Iris pigment epithelial cell (primary cell): ENCODE results near the gene OSBPL3.

Source experiments
- DNase-seq: peaks from one replicate; pipeline ENCODE4 v3.0.0-alpha.2; 2011; ENCODE audit warnings: low read depth

The OSBPL3 gene

DNA sequence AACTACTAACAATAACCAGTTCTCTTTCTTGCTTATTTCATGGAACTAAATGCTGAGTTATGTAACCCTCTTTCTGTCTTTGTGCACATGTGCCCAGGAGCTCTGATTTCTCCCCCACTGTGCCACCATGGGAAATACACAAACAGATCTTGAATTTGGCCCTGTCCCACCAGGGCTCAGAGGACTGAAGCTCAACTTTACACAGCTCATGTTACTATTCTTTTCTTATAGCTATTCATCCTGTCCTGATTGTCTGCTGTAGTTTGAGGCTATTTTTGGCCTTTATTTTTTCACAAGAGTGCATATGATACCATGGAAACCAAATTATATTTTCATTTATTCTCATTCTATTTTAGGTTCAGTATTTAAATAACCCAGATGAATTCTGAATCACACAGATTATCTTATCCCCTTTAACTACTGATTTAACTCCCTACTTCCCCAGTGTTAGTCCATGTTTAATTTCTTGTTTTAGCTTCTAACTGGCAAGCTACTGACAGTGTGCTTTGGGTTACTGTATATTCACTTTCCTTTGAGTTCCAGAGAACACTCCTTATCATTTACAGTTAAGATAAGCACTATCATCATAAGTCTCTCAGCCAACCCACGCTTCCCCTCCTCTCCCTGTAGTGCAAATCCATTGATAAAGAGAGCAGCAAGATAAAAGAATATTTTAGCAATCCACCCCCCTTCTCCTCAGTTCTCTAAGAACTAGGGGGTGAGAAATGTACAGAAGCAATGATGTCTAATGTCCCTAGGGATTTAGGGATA, 150.9 kb downstream of the OSBPL3 start:
- DNase-seq, result peak; percentile 27

DNA sequence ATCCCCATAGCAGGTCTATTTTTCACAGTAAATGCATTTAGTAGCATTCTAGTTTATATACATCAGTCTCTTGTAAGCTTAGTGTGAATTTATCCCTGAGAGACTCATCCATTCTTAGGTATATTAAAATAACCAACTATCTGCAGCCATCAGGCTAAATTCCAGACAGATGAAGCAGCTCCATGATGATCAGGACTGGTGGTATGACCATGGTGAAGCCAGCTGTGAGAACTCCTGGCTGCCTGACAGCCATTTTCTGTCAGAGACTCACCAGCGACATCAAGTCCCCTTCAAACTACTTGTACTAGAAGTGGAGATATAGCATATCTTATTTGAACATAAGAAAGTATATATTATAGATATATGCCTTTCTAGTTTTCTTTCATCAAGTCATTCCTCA, 152.4 kb downstream of the OSBPL3 start:
- DNase-seq, result peak; percentile 71

DNA sequence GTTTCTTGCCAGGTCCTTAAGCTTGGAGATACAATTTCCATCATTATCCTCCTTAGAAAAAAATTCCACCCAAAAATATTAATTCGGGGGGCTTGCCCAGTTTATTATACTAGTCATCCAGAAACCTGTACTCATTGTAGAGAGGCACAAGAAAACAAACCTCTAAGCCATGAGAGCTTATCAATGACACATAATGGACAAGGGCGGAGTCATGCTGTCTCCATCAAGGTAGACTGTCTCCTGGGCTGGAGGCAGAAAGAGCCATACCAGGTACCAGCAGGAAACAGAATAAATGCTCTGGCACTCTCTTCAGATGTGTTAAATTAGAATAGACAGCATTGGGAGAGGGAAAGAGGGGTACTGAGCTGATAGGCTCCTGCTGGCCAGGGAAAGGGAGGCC, 153.0 kb downstream of the OSBPL3 start:
- no peak for DNase-seq

DNA sequence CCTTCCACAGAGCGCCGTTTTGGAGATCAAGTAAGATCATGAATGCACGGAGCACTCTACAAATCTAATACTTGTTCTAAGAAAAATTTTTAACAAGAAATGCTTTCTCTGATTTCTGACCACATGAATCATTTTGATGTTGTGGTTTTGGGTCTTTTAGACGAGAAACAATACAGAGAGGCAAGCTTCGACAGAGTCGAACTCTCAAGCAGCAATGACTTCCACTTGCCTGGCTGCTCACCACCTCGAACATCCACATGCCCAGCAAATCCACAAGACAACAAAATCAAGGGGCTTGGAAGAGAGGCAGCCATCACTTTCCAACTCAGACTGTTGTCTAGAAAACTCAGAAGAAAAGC, 153.3 kb downstream of the OSBPL3 start:
- peak; percentile 65 for DNase-seq

DNA sequence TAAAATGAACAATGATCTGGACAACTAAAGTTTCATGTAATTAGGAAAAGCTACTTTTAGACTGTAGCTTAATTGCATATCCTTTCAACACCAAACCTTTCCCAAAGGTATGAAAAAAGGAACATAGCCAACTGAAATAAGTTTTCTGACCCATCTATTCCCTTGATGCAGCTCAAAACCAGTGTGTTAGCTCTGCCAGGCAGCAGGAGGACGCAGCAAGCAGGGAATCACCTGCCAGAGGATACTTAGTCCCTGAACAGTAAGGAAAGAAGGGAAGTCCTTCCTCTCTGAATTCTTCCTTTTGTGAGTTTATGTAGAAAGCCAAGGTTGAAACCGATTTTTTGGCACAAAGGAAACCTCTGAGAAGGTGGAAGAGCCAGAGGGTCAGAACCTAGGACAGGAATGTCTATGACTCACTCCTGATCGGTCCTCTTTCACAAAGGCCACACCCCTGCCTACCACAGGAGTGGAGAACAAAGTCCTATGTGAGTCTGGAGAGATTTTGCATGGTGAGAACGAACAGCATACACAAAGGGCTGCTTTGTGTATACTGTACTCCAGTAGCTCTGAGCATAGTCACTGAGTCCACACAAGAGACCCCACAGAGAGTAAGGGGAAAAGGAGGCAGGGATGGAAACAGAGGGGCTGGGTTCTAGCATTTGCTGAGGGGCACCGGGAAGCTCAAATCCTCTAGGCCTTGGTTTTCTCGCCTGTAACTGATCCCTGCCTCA, 153.9 kb downstream of the OSBPL3 start:
- DNase-seq, result peak; percentile 83

DNA sequence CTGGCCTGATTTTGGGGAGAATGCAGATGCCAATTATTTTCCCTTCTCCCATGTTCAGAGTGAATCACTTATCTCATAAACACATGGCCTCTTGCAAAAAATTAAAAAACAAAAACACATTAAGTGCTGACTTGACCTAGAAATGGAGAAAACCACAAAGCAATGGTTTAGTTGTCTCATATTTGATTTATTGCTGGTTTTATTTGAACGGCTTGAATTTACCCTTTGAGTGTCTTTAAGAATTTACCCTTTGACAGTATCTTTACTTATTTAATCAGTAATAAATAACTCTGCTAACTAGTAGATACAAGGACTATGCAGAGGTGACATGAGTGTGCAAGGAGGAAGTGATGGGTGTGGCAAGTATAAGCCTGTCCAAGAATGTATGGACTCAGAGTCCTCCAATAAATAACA, 154.6 kb downstream of the OSBPL3 start:
- peak; percentile 23 for DNase-seq

DNA sequence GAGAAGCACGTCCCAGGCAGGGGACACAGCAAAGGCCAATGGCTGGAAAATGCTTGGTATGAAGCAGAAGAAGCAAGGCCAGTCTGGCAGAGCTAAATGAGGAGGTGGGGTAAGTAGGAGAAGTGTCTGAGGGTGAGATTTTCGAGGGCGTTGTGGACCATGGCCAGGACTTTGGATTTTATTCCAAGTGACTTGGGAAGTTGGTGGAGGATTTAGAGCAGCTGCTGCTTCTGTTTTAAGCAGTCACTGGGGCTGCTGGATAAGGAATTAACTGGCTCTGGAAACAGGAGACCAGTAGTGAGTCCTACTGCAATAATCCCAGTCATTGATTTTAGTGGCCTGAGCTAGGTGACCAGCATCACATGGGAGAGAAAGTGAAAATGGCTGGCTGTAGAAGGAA, 155.1 kb downstream of the OSBPL3 start:
- no peak for DNase-seq

DNA sequence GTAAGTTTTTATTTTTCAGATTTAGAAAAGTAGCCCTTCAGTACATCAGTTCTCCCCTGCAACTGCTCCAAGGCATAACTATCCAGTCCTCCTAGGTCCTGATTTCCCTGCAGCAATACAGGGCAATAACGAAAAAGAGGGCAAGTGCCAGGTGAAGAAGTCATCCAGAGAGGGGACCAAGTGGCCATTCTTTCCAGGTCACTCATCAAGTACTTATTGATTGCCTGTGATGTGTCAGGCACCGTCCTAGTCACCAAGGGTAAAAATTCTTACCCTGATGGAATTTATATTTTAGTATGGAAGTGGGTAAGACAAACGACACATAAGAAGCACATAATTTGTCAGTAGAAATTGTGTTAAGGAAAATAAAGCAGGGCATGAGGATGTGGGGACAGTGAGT, 155.6 kb downstream of the OSBPL3 start:
- no peak for DNase-seq

DNA sequence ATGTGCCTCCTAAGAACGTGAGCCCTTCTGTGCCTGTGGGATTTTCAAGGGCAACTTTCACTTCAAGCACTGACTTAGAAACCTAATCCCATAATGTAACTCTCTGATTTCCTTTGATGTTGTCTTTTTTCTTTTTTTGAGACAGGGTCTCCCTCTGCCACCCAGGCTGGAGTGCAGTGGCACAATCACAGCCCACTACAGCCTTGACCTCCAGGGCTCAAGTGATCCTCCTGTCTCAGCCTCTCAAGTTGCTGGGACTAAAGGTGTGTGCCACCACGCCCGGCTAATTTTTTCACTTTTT, 158.3 kb downstream of the OSBPL3 start:
- no peak for DNase-seq

DNA sequence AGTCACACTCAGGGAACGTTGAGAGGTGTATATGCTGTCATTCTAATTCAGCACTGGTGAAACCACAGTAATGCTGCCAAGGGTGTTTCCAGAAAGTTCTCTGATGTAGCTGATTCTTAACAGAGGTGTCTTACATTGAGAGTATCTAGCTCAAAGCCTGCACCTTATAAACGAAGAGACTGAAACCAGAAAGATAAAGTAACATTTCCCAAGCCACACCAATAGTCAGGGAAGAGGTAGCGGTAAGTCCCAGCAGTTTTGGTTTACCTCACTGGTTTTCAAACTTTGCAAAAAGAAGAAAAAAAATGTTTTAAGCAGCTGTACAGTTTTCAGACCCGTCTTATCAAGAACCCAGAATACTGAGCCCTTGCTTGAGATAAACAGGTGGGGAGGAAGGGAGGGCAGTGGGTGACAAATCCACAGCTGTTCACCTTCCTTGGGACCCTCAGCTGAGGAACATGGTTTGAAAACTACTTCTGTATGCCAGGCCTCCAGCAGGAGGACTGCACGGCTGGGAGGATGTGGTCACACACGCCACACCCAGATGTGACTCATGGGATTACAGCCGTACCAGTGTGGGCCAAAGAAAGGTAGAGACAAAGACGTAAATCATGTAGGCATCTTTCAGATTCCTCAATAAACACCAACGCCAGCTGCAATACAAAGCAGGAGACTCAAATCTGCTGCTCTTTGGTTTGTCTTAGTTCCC, 158.8 kb downstream of the OSBPL3 start:
- DNase-seq, result peak; percentile 97

DNA sequence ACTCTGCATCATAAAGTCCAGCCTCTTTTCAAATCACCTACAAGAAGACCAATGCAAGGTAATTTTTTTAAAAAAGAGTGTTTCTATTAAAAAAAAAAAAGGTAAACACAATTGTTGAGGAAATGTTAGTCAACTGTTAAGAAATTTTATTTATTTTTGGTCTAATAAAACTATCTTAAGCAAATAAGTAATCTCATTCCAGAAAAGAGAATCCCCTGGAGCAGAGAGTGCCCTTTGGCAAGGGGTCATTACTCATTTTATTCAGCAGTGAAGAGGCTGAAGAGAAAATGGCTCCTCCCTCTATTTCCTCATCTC, 159.3 kb downstream of the OSBPL3 start:
- DNase-seq, result no peak

DNA sequence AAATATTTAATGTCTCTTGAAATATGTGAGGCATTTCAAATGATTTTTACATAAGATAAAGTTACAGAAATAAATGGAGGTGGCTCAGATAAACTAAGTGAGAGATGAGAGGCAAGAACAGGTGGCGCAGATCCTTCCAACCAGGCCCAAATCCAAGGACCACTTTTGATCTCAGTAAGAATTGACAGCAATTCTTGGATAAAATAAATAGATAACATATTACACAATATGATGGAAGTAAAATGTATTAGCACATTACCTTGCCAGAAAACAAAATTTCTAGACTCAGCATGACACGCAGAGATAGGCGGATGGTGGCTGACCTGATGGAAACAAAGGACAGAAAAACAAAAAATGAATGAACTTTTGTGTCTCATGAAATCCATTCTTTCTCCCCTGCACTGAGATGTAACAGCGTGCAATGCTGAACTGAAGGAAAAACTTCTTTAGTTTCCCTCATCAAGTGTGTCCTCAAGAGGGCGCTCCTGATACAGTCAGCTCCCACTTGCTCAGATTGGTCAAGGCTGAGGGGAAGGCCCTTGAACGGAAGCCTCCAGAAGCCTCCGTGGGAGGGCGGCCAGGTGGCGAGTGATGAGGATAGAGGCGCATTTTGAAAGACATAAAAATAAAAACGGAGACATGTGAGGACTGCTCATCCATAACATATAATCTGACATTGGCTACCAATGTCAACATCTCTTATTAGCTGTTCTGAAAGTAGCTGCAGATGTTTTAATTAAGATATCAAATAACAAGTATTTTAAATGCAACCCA, 159.9 kb downstream of the OSBPL3 start:
- DNase-seq, result peak; percentile 90

DNA sequence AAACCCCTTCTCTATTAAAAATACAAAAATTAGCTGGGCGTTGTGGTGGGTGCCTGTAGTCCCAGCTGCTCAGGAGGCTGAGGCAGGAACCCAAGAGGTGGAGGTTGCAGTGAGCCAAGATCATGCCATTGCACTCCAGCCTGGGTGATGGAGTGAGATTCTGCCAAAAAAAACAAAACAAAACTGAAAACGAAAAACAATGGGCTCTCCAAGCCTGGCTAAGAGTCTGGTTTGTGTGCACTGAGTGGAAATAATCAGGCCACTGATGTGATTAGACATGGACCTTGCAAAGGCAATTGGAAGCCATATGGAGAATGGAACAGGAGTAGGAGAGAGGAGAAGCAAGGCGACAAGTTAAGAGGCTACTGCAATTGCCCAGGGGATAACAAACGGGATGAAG, 162.6 kb downstream of the OSBPL3 start:
- no peak for DNase-seq

DNA sequence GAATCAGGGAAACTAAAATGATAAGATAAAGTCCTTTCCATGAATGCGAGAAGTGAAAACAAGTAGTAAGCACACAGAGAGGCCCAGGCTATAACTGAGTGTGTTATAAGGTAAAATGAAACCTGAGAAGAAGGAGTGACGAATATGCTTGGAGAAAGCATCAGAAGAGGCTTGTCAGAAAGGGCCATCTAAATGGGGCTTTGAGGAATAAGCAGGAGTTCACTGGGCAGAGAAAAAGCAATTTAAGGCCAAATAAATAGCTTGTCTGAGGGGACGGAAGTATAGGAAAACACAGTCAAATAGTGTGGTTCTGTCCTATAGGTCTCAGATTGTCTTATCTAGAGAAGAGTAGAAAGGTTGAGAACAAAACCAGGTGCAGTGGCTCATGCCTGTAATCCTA, 163.1 kb downstream of the OSBPL3 start:
- no peak for DNase-seq

DNA sequence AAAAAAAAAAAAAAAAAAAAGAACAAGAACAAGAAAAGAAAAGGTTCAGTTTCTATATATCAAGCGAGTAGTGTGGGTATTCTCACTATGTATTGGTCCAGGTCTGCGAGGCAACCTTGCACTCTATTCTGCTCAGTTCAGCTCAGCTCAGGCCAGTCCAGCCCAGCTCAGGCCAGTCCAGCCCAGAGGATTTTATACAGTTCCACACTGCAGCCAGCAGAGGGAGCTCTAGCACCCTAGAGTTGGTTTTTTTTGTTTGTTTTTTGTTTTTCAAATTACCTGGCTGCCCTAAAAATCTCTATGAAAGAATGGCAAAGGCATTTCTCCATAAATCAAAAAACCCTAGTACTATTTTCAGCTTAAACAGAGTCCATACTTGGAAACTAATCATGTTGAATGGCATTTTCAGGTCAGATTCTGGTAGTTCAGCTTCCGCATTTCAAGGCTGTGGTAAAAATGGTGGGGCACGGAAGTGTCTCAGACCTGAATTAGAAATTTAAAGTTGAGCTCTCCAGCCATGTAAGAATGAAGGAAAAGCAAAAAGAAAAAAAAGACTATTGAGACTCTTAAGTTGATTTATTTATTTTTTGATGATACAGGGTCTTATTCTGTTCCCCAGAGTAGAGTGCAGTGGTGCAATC, 167.6 kb downstream of the OSBPL3 start:
- DNase-seq, result no peak

DNA sequence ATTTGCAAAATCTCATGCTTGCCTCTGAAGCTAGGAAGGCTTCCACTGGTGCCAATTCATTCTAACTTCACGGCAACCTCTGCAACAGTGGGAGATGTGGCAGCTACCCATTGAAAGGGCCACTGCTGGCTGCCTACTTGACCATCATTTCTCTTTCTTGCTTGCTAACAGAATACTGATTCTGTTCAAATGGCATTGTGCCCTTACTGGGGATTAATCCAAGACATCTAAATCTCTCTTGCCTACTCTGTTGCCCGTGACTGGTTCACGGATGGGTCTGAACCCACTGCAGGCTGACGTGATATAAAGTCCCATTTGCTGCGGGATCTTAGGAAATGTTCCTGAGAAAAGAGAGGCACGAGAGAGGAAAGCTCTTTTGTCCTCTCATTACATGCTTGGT, 171.5 kb downstream of the OSBPL3 start:
- no peak for DNase-seq

DNA sequence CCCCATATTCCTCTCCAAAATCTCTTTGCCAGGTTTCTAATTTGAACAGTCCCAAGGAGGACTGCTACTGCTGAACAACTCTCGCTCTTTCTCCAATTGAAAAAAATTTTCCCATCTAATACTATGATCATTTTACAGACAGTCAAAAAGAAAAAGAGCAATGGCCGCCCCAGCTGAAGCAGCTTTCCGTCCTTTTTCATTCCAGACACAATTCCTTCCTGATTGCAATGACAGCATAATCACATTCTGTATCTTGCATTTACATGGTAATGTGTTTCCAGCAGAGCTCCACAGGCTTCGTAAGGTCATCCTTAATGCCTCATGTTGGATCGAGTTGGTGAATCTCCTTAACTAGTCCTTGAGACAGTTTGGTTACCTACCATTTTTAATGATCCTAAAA, 177.7 kb downstream of the OSBPL3 start:
- no peak for DNase-seq

DNA sequence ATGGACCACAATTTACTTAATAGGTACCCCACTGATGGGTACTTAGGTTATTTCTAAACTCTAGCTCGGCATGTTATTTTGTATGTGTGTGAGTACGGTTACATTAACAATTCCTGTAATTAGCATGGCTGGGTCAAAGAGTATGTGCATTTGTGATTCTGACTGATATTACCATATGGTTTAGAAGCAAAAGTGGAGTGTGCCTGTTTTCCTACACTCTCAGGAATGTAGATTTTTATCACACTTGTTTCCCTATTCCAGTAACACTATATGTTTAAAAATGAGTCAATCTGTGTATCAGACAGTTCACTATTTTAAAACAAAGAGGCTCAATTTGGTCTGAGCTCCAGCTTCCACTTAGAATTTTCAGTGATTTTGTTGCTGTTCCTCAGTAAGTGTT, 178.1 kb downstream of the OSBPL3 start:
- no peak for DNase-seq

DNA sequence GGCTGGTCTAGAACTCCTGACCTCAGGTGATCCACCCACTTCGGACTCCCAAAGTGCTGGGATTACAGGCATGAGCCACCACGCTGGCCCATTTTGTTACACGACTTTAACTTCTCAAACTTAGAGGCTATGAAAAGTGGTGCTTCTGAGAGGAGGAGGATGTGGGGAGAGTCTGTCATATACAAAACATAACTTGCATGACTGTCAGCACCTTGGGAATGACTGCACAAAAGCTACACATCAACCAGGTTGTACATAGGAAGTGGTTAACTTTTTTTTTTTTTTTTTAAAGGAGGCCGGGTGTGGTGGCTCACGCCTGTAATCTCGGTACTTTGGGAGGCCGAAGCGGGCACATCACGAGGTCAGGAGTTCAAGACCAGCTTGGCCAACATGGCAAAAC, 179.3 kb downstream of the OSBPL3 start:
- no peak for DNase-seq

DNA sequence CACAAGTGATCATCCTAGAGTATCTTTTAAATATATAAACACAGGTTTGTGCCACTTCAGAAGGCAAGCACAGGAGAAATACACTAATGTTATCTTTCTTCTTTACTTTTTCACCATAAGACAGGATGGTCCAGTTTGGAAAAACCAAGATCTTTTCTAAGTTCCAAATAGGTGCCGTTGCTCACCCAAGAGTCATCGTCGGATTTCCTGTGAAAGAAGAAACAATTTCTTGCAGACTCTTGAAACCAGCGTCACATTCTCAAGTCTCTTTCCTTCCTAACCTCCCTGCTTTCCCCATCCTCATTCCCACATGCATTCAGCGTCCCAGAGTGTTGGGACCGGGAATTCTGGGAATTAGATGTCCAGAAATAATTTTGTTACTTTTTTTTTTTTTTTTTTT, 179.9 kb downstream of the OSBPL3 start:
- DNase-seq, result no peak

DNA sequence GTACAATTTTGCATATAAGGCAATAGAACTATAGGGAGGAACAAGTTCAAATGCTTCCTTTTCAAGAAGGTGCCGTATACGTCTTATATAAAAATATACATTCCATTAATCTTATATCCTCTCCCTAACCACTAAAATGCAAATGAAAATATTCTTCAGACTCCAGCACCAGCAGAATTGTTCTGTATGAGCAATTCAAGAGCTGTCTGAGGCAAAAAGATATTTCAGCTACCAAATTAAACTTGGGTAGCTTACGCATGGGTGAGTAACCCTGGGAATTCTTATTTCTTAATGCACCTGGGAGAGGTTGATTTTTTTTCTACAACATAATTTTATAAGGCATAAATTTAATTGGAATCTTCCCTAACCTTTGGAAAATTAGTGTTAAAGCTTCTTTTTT, 180.5 kb downstream of the OSBPL3 start:
- DNase-seq, result no peak

DNA sequence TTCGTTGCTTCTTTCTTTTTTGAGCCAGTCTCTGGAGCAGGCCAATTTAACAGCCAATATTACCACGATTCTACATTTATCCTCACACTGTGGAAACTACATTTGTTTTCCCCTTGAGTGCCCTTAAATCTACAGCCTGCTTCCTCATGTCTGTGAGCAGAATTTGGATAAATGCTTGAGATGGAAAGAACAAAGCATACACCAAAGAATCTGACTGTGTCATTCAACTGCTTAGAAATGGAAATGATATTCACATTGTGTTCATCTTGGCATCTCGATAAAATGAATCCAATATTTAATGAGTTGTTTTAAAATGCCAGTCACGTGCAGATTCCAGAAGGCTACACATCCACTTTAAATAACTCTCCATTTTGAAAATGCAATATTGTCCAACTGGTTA, 181.7 kb downstream of the OSBPL3 start:
- DNase-seq, result no peak
